Measurements from ENCODE around the gene MYH10.
A peak's percentile ranks its signal among the peaks of the same experiment; 100 is the strongest.

Gene MYH10

GRCh38 chr17:8630227-8630801 is at the start of gene MYH10:
Gene MYH10, minus strand, starts transcription at chr17:8630725. Its CDS starts 7,479 bp downstream, at chr17:8623246.
- in situ Hi-C loops (cut with HindIII; ENCODE audit: low sequenced_read_pairs) = no loop called here
- DNase-seq (ENCODE audit: low read depth, low spot score) = no peak
- peak within 1 kb of the TSS; percentile 97 for H3K4me3 ChIP-seq (ENCODE audit: low read depth, low read length)
- peak; percentile 18 for TF ChIP-seq CTCF (IDR thresholded peaks at IDR 0.05; ENCODE audit: low read depth, low read length)

- in situ Hi-C loops (cut with HindIII; ENCODE audit: low sequenced_read_pairs) = no loop called here
- no peak overlapping the region for H3K4me3 ChIP-seq (ENCODE audit: low read depth, low read length)
- DNase-seq (ENCODE audit: low read depth, low spot score) = no peak
- no peak for TF ChIP-seq CTCF (IDR thresholded peaks at IDR 0.05; ENCODE audit: low read depth, low read length)
These were observed 48.6 kb upstream of the MYH10 start for GRCh38 chr17:8679126-8679525.

GRCh38 chr17:8675306-8675705 is 44.8 kb upstream of the MYH10 start:
- no peak overlapping the region for H3K4me3 ChIP-seq (ENCODE audit: low read depth, low read length)
- in situ Hi-C loops (cut with HindIII; ENCODE audit: low sequenced_read_pairs) = no loop called here
- no peak for TF ChIP-seq CTCF (IDR thresholded peaks at IDR 0.05; ENCODE audit: low read depth, low read length)
- no peak for DNase-seq (ENCODE audit: low read depth, low spot score)

GRCh38 chr17:8674344-8675305 is 44.1 kb upstream of the MYH10 start:
- no peak for TF ChIP-seq CTCF (IDR thresholded peaks at IDR 0.05; ENCODE audit: low read depth, low read length)
- in situ Hi-C loops (cut with HindIII; ENCODE audit: low sequenced_read_pairs) = no loop called here
- DNase-seq (ENCODE audit: low read depth, low spot score) = peak; percentile 5
- no peak overlapping the region for H3K4me3 ChIP-seq (ENCODE audit: low read depth, low read length)

- H3K4me3 ChIP-seq (ENCODE audit: low read depth, low read length) = no peak overlapping the region
- TF ChIP-seq CTCF (IDR thresholded peaks at IDR 0.05; ENCODE audit: low read depth, low read length) = no peak
- DNase-seq (ENCODE audit: low read depth, low spot score) = peak; percentile 49
- in situ Hi-C loops (cut with HindIII; ENCODE audit: low sequenced_read_pairs) = no loop called here
These were observed 43.1 kb upstream of the MYH10 start for GRCh38 chr17:8673612-8674011.

- H3K4me3 ChIP-seq (ENCODE audit: low read depth, low read length) = no peak overlapping the region
- in situ Hi-C loops (cut with HindIII; ENCODE audit: low sequenced_read_pairs) = no loop called here
- TF ChIP-seq CTCF (IDR thresholded peaks at IDR 0.05; ENCODE audit: low read depth, low read length) = no peak
- DNase-seq (ENCODE audit: low read depth, low spot score) = no peak
These were observed 41.8 kb upstream of the MYH10 start for GRCh38 chr17:8672326-8672725.

All from astrocyte of the spinal cord (primary cell).